Lower leg skin (tissue), 3 donors: ENCODE results near the gene IL6R.

Experiments
- CTCF ChIP-seq, 3 donors: fragments of 450-650 bp; IDR thresholded peaks; one replicate each; pipeline ENCODE4 v1.5.1; 2016; ENCODE audit warnings: antibody characterized with exemption in 3 of 3, mild to moderate bottlenecking in 3 of 3, moderate library complexity in 2 of 3
- POLR2A ChIP-seq, 2 donors: fragments of 450-650 bp; IDR thresholded peaks; one replicate each; pipeline ENCODE4 v1.6.1; 2016 to 2017; ENCODE audit warnings: antibody characterized with exemption in 2 of 2, mild to moderate bottlenecking in 1 of 2, moderate library complexity in 1 of 2

GRCh38 chr1:154423304-154423987, 18.3 kb downstream of the IL6R start:
- no peak for TF ChIP-seq POLR2A (IDR thresholded peaks at IDR 0.05)
- no peak for TF ChIP-seq CTCF (IDR thresholded peaks at IDR 0.05)
